CD4-positive, alpha-beta memory T cell (primary cell): ENCODE data around the gene NSMCE3. TPM values are rescaled to one million over a fixed set of nuclear protein-coding genes. Genes with fewer than 3 reads are reported as not detected.

Experiments used
- CTCF ChIA-PET: fragments of 350-600 bp; sonication (Branson Sonifier 250); formaldehyde crosslinking; loops from one replicate; lab custom pipeline; 2021; ENCODE audit warnings: inconsistent platforms; ENCODE audit not compliant: partially characterized antibody; lab: Charles Lee
- POLR2A ChIA-PET: fragments of 350-600 bp; sonication (Branson Sonifier 250); formaldehyde crosslinking; loops from one replicate; lab custom pipeline; 2021; ENCODE audit not compliant: partially characterized antibody; lab: Charles Lee
- DNase-seq, 5 donors: peaks; one replicate each; pipeline versions ENCODE4 v3.0.0 to v3.0.0-alpha.2; 2020 to 2022; ENCODE audit warnings: mixed read lengths in 1 of 5
- H3K27ac ChIP-seq: one replicate; pipeline ENCODE4 v1.7.0; 2013; ENCODE audit warnings: low read depth, low read length
- H3K27me3 ChIP-seq: 2 replicates; pipeline ENCODE4 v1.7.0; 2013; ENCODE audit warnings: mild to moderate bottlenecking, low read length, moderate library complexity; ENCODE audit not compliant: insufficient read depth
- H3K36me3 ChIP-seq: 2 replicates; pipeline ENCODE4 v1.7.0; 2013; ENCODE audit warnings: mild to moderate bottlenecking, low read length, moderate library complexity; ENCODE audit not compliant: insufficient read depth
- H3K4me1 ChIP-seq: 2 replicates; pipeline ENCODE4 v1.7.0; 2013; ENCODE audit warnings: mild to moderate bottlenecking, low read length, moderate library complexity; ENCODE audit not compliant: insufficient read depth
- H3K4me3 ChIP-seq, 2 donors: one replicate each; pipeline ENCODE4 v1.7.0; 2013; ENCODE audit warnings: low read length in 2 of 2, mild to moderate bottlenecking in 1 of 2
- H3K9me3 ChIP-seq, 2 donors: one replicate each; pipeline ENCODE4 v1.7.0; 2013; ENCODE audit warnings: low read length in 2 of 2, control low read depth in 1 of 2; ENCODE audit not compliant: control insufficient read depth in 1 of 2
- H3K27ac Mint-ChIP-seq, 7 donors: one replicate each; pipeline ENCODE4 v1.8.0; 2020 to 2021; ENCODE audit warnings: mixed read lengths in 7 of 7, mild to moderate bottlenecking in 6 of 7, inconsistent platforms in 3 of 7, moderate library complexity in 3 of 7
- H3K27me3 Mint-ChIP-seq, 2 donors: one replicate each; pipeline ENCODE4 v1.8.0; 2020 to 2021; ENCODE audit warnings: mixed read lengths in 2 of 2
- H3K36me3 Mint-ChIP-seq, 2 donors: one replicate each; pipeline ENCODE4 v1.8.0; 2020 to 2021; ENCODE audit warnings: mixed read lengths in 2 of 2, inconsistent platforms in 1 of 2, mild to moderate bottlenecking in 1 of 2
- H3K4me1 Mint-ChIP-seq, 4 donors: one replicate each; pipeline ENCODE4 v1.8.0; 2020 to 2021; ENCODE audit warnings: mixed read lengths in 4 of 4, mild to moderate bottlenecking in 1 of 4
- H3K4me3 Mint-ChIP-seq, 8 donors: one replicate each; pipeline ENCODE4 v1.8.0; 2020 to 2021; ENCODE audit warnings: mixed read lengths in 8 of 8, mild to moderate bottlenecking in 7 of 8, moderate library complexity in 6 of 8, inconsistent platforms in 3 of 8
- H3K9me3 Mint-ChIP-seq, 8 donors: one replicate each; pipeline ENCODE4 v1.8.0; 2020 to 2021; ENCODE audit warnings: mixed read lengths in 8 of 8, mild to moderate bottlenecking in 5 of 8, inconsistent platforms in 3 of 8, moderate library complexity in 1 of 8
- intact Hi-C: fragments of 100-400 bp; cut with micrococcal nuclease; formaldehyde crosslinking; loops from one replicate; pipeline ENCODE4 v1.15.1; 2023
- polyA plus RNA-seq, 2 donors: library from polyadenylated mRNA; unstranded; fragments of 300-500 nt; fragmentation: Illumina TruSeq; gene quantifications; one replicate each; pipeline ENCODE4 v1.2.3, GENCODE V29; 2021
- total RNA-seq, 2 experiments: library from RNA; stranded (reverse); gene quantifications; one replicate each; pipeline ENCODE4 v1.2.3, GENCODE V29; 2021

The NSMCE3 gene
- total and polyA plus RNA-seq, 4 experiments from 2014 or later, result 18.2 to 36.8 (median 22.9) TPM

DNA sequence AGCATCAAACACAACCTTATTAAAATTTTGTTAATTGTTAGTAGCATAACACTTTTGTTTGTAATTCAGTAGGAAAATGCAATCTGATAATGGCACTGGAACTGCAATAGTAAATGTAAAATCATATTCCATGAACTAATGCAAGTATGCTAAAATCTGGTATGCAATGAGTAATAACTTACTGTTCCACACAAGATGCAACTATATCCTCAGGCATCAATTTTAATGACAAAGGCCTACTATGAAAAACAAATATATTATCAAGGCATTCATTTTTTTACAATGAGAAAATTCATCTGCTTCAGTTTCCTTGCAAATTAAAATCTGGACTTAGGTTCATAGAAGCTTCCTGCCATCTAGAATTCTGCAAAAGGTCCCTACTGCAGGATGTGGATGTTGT lies 1.4 kb upstream of the NSMCE3 start:
- POLR2A ChIA-PET, result interaction anchor here (1.0 to 1.7 kb wide), 2 partner anchors 11 to 79 kb away, joined by 3 read pairs; no protein-coding TSS in a partner anchor
- H3K36me3 ChIP-seq, result no peaks in the 10 kb centered on the region
- H3K27ac ChIP-seq, result peak overlapping the region; percentile 93
- Mint-ChIP-seq H3K27me3 (no peaks in the 10 kb centered on the region), H3K27ac (peak overlapping the region; percentile 98 to 100 (median 99)), H3K9me3 (no peaks in the 10 kb centered on the region), H3K4me3 (peak overlapping the region in 1 of 8 donors; percentile 99), H3K36me3 (peaks cover 0 to 15% of the 10 kb centered on the region in 2 donors), H3K4me1 (peaks cover 28 to 51% (median 38%) of the 10 kb centered on the region in 4 donors)
- H3K27me3 ChIP-seq, result no peaks in the 10 kb centered on the region
- CTCF ChIA-PET, result no interaction called here
- no peak for DNase-seq
- intact Hi-C loops, result no loop called here
- H3K4me1 ChIP-seq, result peaks cover 40% of the 10 kb centered on the region
- H3K4me3 ChIP-seq, result no peak overlapping the region
- H3K9me3 ChIP-seq, result no peaks in the 10 kb centered on the region

GRCh38 chr15:29270169-29270955 lies 740 bp upstream of the NSMCE3 start:
- no peaks in the 10 kb centered on the region for H3K27me3 Mint-ChIP-seq
- CTCF ChIA-PET, result no interaction called here
- peak overlapping the region; percentile 98 to 100 (median 99) for H3K27ac Mint-ChIP-seq
- DNase-seq, result peak; percentile 55 to 80 (median 71)
- peak overlapping the region; percentile 92 to 99 (median 98) for H3K4me3 Mint-ChIP-seq
- peaks cover 32 to 57% (median 43%) of the 10 kb centered on the region in 4 donors for H3K4me1 Mint-ChIP-seq
- intact Hi-C loops, result no loop called here
- peaks cover 45% of the 10 kb centered on the region for H3K4me1 ChIP-seq
- POLR2A ChIA-PET, result interaction anchor here (1.0 to 1.7 kb wide), 2 partner anchors 11 to 80 kb away, joined by 3 read pairs; no protein-coding TSS in a partner anchor
- H3K9me3 Mint-ChIP-seq, result no peaks in the 10 kb centered on the region
- H3K36me3 Mint-ChIP-seq, result peaks cover 0 to 17% of the 10 kb centered on the region in 2 donors
- H3K9me3 ChIP-seq, result no peaks in the 10 kb centered on the region
- peak overlapping the region; percentile 93 for H3K27ac ChIP-seq
- no peaks in the 10 kb centered on the region for H3K27me3 ChIP-seq
- H3K36me3 ChIP-seq, result no peaks in the 10 kb centered on the region
- peak overlapping the region; percentile 61 to 99 for H3K4me3 ChIP-seq

- CTCF ChIA-PET, result no interaction called here
- H3K36me3 ChIP-seq, result no peaks in the 10 kb centered on the region
- H3K36me3 Mint-ChIP-seq, result peaks cover 0 to 17% of the 10 kb centered on the region in 2 donors
- peak in 3 of 5 donors; percentile 70 to 76 (median 74) for DNase-seq
- peak overlapping the region; percentile 96 to 99 (median 98) for H3K4me3 Mint-ChIP-seq
- peak overlapping the region; percentile 93 for H3K27ac ChIP-seq
- peaks cover 32 to 62% (median 45%) of the 10 kb centered on the region in 4 donors for H3K4me1 Mint-ChIP-seq
- H3K9me3 Mint-ChIP-seq, result no peaks in the 10 kb centered on the region
- no peaks in the 10 kb centered on the region for H3K9me3 ChIP-seq
- H3K27me3 Mint-ChIP-seq, result no peaks in the 10 kb centered on the region
- POLR2A ChIA-PET, result interaction anchor here (0.9 to 1.7 kb wide), 4 partner anchors 10 to 81 kb away, joined by 3 read pairs; no protein-coding TSS in a partner anchor
- H3K27me3 ChIP-seq, result no peaks in the 10 kb centered on the region
- peak overlapping the region; percentile 98 to 100 (median 99) for H3K27ac Mint-ChIP-seq
- peaks cover 45% of the 10 kb centered on the region for H3K4me1 ChIP-seq
- H3K4me3 ChIP-seq, result peak overlapping the region; percentile 61 to 99
- intact Hi-C loops, result no loop called here
Measured at GRCh38 chr15:29268706-29269484, 727 bp downstream of the NSMCE3 start.

- Mint-ChIP-seq H3K9me3 (no peaks in the 10 kb centered on the region), H3K4me1 (peaks cover 34 to 73% (median 49%) of the 10 kb centered on the region in 4 donors), H3K27me3 (no peaks in the 10 kb centered on the region), H3K4me3 (peak overlapping the region in 4 of 8 donors; percentile 7 to 75 (median 44)), H3K36me3 (peaks cover 0 to 17% of the 10 kb centered on the region in 2 donors), H3K27ac (peak overlapping the region in 5 of 7 donors; percentile 1 to 38 (median 37))
- intact Hi-C loops, result no loop called here
- ChIA-PET CTCF (no interaction called here), POLR2A (no interaction called here)
- Histone ChIP-seq H3K4me1 (peaks cover 43% of the 10 kb centered on the region), H3K36me3 (no peaks in the 10 kb centered on the region), H3K27me3 (no peaks in the 10 kb centered on the region), H3K27ac (no peak overlapping the region), H3K4me3 (no peak overlapping the region), H3K9me3 (no peaks in the 10 kb centered on the region)
- DNase-seq, result no peak
Measured at GRCh38 chr15:29266052-29266582, 3.5 kb downstream of the NSMCE3 start.

GRCh38 chr15:29263289-29263688 lies 6.3 kb downstream of the NSMCE3 start:
- no peaks in the 10 kb centered on the region for H3K9me3 ChIP-seq
- no peak overlapping the region for H3K4me3 ChIP-seq
- no peaks in the 10 kb centered on the region for H3K27me3 ChIP-seq
- no peak overlapping the region for H3K27ac ChIP-seq
- H3K9me3 Mint-ChIP-seq, result no peaks in the 10 kb centered on the region
- no peak for DNase-seq
- CTCF ChIA-PET, result no interaction called here
- peak overlapping the region in 5 of 7 donors; percentile 10 to 71 (median 30) for H3K27ac Mint-ChIP-seq
- POLR2A ChIA-PET, result no interaction called here
- no peak overlapping the region for H3K4me3 Mint-ChIP-seq
- peaks cover 24 to 45% (median 35%) of the 10 kb centered on the region in 4 donors for H3K4me1 Mint-ChIP-seq
- H3K4me1 ChIP-seq, result peaks cover 28% of the 10 kb centered on the region
- intact Hi-C loops, result no loop called here
- H3K27me3 Mint-ChIP-seq, result no peaks in the 10 kb centered on the region
- H3K36me3 Mint-ChIP-seq, result peaks cover 0 to 8% of the 10 kb centered on the region in 2 donors
- H3K36me3 ChIP-seq, result no peaks in the 10 kb centered on the region

- H3K27ac ChIP-seq, result no peak overlapping the region
- POLR2A ChIA-PET, result no interaction called here
- CTCF ChIA-PET, result no interaction called here
- no peaks in the 10 kb centered on the region for H3K36me3 ChIP-seq
- no peak overlapping the region for H3K4me3 Mint-ChIP-seq
- H3K9me3 ChIP-seq, result no peaks in the 10 kb centered on the region
- intact Hi-C loops, result no loop called here
- peak overlapping the region in 4 of 7 donors; percentile 14 to 49 (median 20) for H3K27ac Mint-ChIP-seq
- no peaks in the 10 kb centered on the region for H3K27me3 Mint-ChIP-seq
- H3K27me3 ChIP-seq, result no peaks in the 10 kb centered on the region
- DNase-seq, result no peak
- peaks cover 0 to 8% of the 10 kb centered on the region in 2 donors for H3K36me3 Mint-ChIP-seq
- H3K4me1 Mint-ChIP-seq, result peaks cover 23 to 39% (median 31%) of the 10 kb centered on the region in 4 donors
- peaks cover 23% of the 10 kb centered on the region for H3K4me1 ChIP-seq
- no peak overlapping the region for H3K4me3 ChIP-seq
- no peaks in the 10 kb centered on the region for H3K9me3 Mint-ChIP-seq
Measured at GRCh38 chr15:29262738-29263137, 6.9 kb downstream of the NSMCE3 start.
